SK-N-SH (cell line): ENCODE measurements around the gene FUS.

ENCODE experiments used
- EP300 ChIP-seq, 2 experiments: IDR thresholded peaks; 2 replicates each; pipeline versions ENCODE4 v1.4.0 to v1.6.1; 2012; ENCODE audit warnings: borderline replicate concordance in 1 of 2, low read depth in 1 of 2, low read length in 1 of 2
- FOXM1 ChIP-seq: IDR thresholded peaks from 2 replicates; pipeline ENCODE4 v1.4.0; 2012; ENCODE audit warnings: low read depth, mild to moderate bottlenecking

DNA sequence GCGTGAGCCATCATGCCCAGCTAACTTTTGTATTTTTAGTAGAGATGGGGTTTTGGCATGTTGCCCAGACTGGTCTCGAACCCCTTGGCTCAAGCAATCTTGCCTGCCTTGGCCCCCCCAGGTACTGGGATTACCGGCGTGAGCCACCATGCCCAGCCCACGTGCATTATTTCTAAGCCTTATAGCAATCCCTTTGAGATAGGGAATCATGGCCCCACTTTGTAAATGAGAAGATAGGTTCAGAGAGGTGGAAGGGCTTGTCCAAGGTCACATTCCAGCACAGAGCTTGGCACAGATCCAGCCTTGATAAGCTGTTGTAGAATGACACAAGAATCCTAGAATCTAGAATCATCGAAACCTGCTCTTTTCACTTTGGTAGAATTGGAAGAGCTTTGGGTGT, 26.8 kb downstream of the FUS start:
- TF ChIP-seq FOXM1: no peak
- no peak for TF ChIP-seq EP300 (IDR thresholded peaks at IDR 0.05; ENCODE audit: borderline replicate concordance in 1 of 2, low read depth in 1 of 2, low read length in 1 of 2)
